Thyroid gland (tissue), 4 donors: ENCODE results near the gene SCN4B.

Experiments used
- POLR2A ChIP-seq, 2 donors: fragments of 450-650 bp; IDR thresholded peaks; one replicate each; pipeline ENCODE4 v1.6.1; 2017; ENCODE audit warnings: antibody characterized with exemption in 2 of 2, mild to moderate bottlenecking in 2 of 2, moderate library complexity in 1 of 2
- TF ChIP-seq, protein P1 (sequence below), 6 experiments: fragments of 200-600 bp in 3 of 6; fragments of 450-650 bp in 3 of 6; sonication (generic) in 3 of 6; IDR thresholded peaks; one replicate each; pipeline ENCODE4 v1.5.1; 2016 to 2019; ENCODE audit warnings: antibody characterized with exemption in 6 of 6, mild to moderate bottlenecking in 2 of 6, inconsistent platforms in 1 of 6, moderate library complexity in 1 of 6

DNA sequence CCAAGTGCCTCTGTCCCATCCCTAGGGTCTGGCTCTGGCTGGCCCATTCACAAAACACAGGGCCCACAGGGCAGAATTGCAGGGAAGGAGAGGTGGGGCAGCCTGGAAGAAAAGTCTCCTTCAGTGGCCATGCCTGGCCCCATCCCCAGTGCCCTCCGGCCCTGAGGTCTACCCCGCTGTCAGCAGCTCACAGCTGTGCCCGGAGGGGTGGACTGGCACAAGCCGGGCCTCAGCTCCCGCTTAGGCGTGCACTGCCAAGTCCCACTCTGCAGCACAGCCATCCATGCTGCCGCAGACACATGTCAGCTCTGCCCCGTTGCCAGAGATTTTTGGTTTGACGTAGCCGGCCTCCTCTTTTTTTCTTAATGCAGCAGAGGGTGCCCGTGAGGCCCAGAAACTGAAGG is 27.7 kb upstream of the SCN4B start:
- TF ChIP-seq, protein P1, sequence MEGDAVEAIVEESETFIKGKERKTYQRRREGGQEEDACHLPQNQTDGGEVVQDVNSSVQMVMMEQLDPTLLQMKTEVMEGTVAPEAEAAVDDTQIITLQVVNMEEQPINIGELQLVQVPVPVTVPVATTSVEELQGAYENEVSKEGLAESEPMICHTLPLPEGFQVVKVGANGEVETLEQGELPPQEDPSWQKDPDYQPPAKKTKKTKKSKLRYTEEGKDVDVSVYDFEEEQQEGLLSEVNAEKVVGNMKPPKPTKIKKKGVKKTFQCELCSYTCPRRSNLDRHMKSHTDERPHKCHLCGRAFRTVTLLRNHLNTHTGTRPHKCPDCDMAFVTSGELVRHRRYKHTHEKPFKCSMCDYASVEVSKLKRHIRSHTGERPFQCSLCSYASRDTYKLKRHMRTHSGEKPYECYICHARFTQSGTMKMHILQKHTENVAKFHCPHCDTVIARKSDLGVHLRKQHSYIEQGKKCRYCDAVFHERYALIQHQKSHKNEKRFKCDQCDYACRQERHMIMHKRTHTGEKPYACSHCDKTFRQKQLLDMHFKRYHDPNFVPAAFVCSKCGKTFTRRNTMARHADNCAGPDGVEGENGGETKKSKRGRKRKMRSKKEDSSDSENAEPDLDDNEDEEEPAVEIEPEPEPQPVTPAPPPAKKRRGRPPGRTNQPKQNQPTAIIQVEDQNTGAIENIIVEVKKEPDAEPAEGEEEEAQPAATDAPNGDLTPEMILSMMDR (IDR thresholded peaks at IDR 0.05) = no peak
- no peak for TF ChIP-seq POLR2A (IDR thresholded peaks at IDR 0.05)
